HS-27A (cell line): Measurements from ENCODE around the gene CAPG.

Source experiments
- DNase-seq: peaks from one replicate; pipeline ENCODE4 v3.0.0-alpha.2; 2012; ENCODE audit warnings: low read depth, missing footprints

The CAPG gene

GRCh38 chr2:85438201-85439024 is 28.2 kb upstream of the CAPG start:
- no peak for DNase-seq

- DNase-seq = no peak
Measured at GRCh38 chr2:85437488-85438200, 27.5 kb upstream of the CAPG start.

GRCh38 chr2:85436836-85437487 is 26.8 kb upstream of the CAPG start:
- no peak for DNase-seq

- DNase-seq = no peak
Measured at GRCh38 chr2:85435981-85436835, 26.0 kb upstream of the CAPG start.

- DNase-seq = no peak
Measured at GRCh38 chr2:85435220-85435958, 25.2 kb upstream of the CAPG start.

GRCh38 chr2:85434696-85435095 is 24.5 kb upstream of the CAPG start:
- DNase-seq = no peak

- peak; percentile 90 for DNase-seq
Measured at GRCh38 chr2:85433511-85434089, 23.4 kb upstream of the CAPG start.

GRCh38 chr2:85431570-85432205 is 21.5 kb upstream of the CAPG start:
- no peak for DNase-seq

GRCh38 chr2:85430752-85431569 is 20.8 kb upstream of the CAPG start:
- DNase-seq = no peak

- DNase-seq = no peak
Measured at GRCh38 chr2:85429924-85430289, 19.7 kb upstream of the CAPG start.

- DNase-seq = no peak
Measured at GRCh38 chr2:85429213-85429923, 19.2 kb upstream of the CAPG start.

- no peak for DNase-seq
Measured at GRCh38 chr2:85428343-85428881, 18.2 kb upstream of the CAPG start.

- DNase-seq = no peak
Measured at GRCh38 chr2:85427300-85427835, 17.2 kb upstream of the CAPG start.

- DNase-seq = no peak
Measured at GRCh38 chr2:85425588-85425987, 15.4 kb upstream of the CAPG start.

- DNase-seq = no peak
Measured at GRCh38 chr2:85423525-85423924, 13.4 kb upstream of the CAPG start.

- no peak for DNase-seq
Measured at GRCh38 chr2:85422072-85422457, 11.9 kb upstream of the CAPG start.

GRCh38 chr2:85421260-85422071 is 11.3 kb upstream of the CAPG start:
- no peak for DNase-seq
